ENCODE measurements around the gene PEF1. TPM values are rescaled to one million over a fixed set of nuclear protein-coding genes. Genes with fewer than 3 reads are reported as not detected.

Gene PEF1
- total and polyA plus RNA-seq, 2 experiments from 2014 or later, result 22.3 to 68.5 TPM

DNA sequence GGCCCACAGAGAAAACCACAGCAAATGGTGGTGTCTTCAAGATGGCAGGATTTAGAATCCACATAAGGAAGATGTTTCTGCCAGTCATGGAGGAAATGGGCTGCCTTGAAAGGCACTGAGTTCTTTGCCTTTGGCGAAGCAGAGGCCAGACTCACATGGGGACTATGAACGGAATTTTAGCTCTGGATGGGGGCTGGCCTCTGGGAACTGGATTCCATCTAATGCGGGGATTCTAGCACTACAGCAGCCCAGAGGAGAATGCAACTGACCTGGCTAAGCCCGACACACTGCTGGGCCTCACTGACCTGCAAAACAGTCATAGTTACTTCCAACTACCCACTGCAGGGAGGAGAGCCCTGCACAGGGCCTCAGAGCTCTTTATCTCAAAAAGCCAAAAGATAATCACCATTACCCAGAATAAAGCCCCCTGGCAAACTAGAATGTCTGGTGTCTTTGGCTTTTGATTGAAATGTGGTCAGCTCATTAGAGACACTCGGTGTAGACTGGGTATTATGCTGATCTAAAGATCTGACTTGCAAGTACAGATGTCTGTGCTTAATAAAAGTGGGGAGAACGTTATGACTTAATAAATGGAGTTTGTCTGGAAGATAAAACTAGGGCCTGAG, 15.6 kb downstream of the PEF1 start:
- no peak overlapping the region for H3K27ac ChIP-seq (ENCODE audit: low read depth)
- Mint-ChIP-seq H3K27me3 (ENCODE audit: insufficient read depth, low read depth, poor library complexity) (peaks cover 15% of the 10 kb centered on the region), H3K4me1 (peaks cover 4% of the 10 kb centered on the region; the same call in 2 of the 3 replicates), H3K27ac (no peak overlapping the region), H3K9me3 (no peaks in the 10 kb centered on the region), H3K36me3 (ENCODE audit: low read depth) (peaks cover 20% of the 10 kb centered on the region), H3K4me3 (no peak overlapping the region)
- no peaks in the 10 kb centered on the region for H3K27me3 ChIP-seq (ENCODE audit: insufficient read depth)
- no peak for TF ChIP-seq NANOG (IDR thresholded peaks at IDR 0.05; ENCODE audit: borderline replicate concordance)
- no peak for TF ChIP-seq JUNB (IDR thresholded peaks at IDR 0.05; ENCODE audit: unreplicated experiment)
- no peak for TF ChIP-seq POLR2AphosphoS5 (IDR thresholded peaks at IDR 0.05; ENCODE audit: low read depth)
- TF ChIP-seq EZH2phosphoT487 (IDR thresholded peaks at IDR 0.05; ENCODE audit: unreplicated experiment), result no peak
- TF ChIP-seq, protein P1, sequence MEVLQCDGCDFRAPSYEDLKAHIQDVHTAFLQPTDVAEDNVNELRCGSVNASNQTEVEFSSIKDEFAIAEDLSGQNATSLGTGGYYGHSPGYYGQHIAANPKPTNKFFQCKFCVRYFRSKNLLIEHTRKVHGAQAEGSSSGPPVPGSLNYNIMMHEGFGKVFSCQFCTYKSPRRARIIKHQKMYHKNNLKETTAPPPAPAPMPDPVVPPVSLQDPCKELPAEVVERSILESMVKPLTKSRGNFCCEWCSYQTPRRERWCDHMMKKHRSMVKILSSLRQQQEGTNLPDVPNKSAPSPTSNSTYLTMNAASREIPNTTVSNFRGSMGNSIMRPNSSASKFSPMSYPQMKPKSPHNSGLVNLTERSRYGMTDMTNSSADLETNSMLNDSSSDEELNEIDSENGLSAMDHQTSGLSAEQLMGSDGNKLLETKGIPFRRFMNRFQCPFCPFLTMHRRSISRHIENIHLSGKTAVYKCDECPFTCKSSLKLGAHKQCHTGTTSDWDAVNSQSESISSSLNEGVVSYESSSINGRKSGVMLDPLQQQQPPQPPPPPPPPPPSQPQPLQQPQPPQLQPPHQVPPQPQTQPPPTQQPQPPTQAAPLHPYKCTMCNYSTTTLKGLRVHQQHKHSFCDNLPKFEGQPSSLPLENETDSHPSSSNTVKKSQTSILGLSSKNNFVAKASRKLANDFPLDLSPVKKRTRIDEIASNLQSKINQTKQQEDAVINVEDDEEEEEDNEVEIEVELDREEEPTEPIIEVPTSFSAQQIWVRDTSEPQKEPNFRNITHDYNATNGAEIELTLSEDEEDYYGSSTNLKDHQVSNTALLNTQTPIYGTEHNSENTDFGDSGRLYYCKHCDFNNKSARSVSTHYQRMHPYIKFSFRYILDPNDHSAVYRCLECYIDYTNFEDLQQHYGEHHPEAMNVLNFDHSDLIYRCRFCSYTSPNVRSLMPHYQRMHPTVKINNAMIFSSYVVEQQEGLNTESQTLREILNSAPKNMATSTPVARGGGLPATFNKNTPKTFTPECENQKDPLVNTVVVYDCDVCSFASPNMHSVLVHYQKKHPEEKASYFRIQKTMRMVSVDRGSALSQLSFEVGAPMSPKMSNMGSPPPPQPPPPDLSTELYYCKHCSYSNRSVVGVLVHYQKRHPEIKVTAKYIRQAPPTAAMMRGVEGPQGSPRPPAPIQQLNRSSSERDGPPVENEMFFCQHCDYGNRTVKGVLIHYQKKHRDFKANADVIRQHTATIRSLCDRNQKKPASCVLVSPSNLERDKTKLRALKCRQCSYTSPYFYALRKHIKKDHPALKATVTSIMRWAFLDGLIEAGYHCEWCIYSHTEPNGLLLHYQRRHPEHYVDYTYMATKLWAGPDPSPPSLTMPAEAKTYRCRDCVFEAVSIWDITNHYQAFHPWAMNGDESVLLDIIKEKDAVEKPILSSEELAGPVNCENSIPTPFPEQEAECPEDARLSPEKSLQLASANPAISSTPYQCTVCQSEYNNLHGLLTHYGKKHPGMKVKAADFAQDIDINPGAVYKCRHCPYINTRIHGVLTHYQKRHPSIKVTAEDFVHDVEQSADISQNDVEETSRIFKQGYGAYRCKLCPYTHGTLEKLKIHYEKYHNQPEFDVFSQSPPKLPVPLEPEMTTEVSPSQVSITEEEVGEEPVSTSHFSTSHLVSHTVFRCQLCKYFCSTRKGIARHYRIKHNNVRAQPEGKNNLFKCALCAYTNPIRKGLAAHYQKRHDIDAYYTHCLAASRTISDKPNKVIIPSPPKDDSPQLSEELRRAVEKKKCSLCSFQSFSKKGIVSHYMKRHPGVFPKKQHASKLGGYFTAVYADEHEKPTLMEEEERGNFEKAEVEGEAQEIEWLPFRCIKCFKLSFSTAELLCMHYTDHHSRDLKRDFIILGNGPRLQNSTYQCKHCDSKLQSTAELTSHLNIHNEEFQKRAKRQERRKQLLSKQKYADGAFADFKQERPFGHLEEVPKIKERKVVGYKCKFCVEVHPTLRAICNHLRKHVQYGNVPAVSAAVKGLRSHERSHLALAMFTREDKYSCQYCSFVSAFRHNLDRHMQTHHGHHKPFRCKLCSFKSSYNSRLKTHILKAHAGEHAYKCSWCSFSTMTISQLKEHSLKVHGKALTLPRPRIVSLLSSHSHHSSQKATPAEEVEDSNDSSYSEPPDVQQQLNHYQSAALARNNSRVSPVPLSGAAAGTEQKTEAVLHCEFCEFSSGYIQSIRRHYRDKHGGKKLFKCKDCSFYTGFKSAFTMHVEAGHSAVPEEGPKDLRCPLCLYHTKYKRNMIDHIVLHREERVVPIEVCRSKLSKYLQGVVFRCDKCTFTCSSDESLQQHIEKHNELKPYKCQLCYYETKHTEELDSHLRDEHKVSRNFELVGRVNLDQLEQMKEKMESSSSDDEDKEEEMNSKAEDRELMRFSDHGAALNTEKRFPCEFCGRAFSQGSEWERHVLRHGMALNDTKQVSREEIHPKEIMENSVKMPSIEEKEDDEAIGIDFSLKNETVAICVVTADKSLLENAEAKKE (CRISPR knock-in tag; IDR thresholded peaks at IDR 0.05), result no peak
- TF ChIP-seq ZNF114 (CRISPR knock-in tag; IDR thresholded peaks at IDR 0.05), result no peak
- TF ChIP-seq ETS1 (IDR thresholded peaks at IDR 0.05), result no peak
- no peak for TF ChIP-seq EZH2 (IDR thresholded peaks at IDR 0.05; ENCODE audit: low read depth, unreplicated experiment)
- TF ChIP-seq, protein P2, sequence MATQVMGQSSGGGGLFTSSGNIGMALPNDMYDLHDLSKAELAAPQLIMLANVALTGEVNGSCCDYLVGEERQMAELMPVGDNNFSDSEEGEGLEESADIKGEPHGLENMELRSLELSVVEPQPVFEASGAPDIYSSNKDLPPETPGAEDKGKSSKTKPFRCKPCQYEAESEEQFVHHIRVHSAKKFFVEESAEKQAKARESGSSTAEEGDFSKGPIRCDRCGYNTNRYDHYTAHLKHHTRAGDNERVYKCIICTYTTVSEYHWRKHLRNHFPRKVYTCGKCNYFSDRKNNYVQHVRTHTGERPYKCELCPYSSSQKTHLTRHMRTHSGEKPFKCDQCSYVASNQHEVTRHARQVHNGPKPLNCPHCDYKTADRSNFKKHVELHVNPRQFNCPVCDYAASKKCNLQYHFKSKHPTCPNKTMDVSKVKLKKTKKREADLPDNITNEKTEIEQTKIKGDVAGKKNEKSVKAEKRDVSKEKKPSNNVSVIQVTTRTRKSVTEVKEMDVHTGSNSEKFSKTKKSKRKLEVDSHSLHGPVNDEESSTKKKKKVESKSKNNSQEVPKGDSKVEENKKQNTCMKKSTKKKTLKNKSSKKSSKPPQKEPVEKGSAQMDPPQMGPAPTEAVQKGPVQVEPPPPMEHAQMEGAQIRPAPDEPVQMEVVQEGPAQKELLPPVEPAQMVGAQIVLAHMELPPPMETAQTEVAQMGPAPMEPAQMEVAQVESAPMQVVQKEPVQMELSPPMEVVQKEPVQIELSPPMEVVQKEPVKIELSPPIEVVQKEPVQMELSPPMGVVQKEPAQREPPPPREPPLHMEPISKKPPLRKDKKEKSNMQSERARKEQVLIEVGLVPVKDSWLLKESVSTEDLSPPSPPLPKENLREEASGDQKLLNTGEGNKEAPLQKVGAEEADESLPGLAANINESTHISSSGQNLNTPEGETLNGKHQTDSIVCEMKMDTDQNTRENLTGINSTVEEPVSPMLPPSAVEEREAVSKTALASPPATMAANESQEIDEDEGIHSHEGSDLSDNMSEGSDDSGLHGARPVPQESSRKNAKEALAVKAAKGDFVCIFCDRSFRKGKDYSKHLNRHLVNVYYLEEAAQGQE (IDR thresholded peaks at IDR 0.05; ENCODE audit: unreplicated experiment), result no peak
- TF ChIP-seq ZNF331 (CRISPR knock-in tag; IDR thresholded peaks at IDR 0.05; ENCODE audit: low read depth), result no peak
- TF ChIP-seq CREB1 (CRISPR knock-in tag; IDR thresholded peaks at IDR 0.05; ENCODE audit: low read depth), result no peak
- no peak for TF ChIP-seq STAT1 (IDR thresholded peaks at IDR 0.05; ENCODE audit: unreplicated experiment)
- no peak for TF ChIP-seq CTCF (conservative IDR thresholded peaks at IDR 0.05; ENCODE audit: low read depth in 2 of 2)
- no peak overlapping the region for H3K4me2 ChIP-seq
- H2AFZ ChIP-seq, result no peak overlapping the region
- H3K4me1 ChIP-seq (ENCODE audit: insufficient read depth), result no peaks in the 10 kb centered on the region
- no peak for ATAC-seq
- H3K9me2 ChIP-seq (ENCODE audit: insufficient read depth), result no peaks in the 10 kb centered on the region
- H4K20me1 ChIP-seq (replicated peaks; ENCODE audit: insufficient read depth), result no peaks in the 10 kb centered on the region; the same call in none of the 2 replicates
- no peaks in the 10 kb centered on the region for H3F3A ChIP-seq (replicated peaks; ENCODE audit: low read depth)
- 0 out of 2 replicates have a peak, but pooled peaks cover 4% of the 10 kb centered on the region for H3K36me3 ChIP-seq (ENCODE audit: insufficient read depth)
- no peak for DNase-seq (ENCODE audit: low spot score)
- no peaks in the 10 kb centered on the region for H3K79me2 ChIP-seq (replicated peaks; ENCODE audit: insufficient read depth)
- H3K4me3 ChIP-seq, result no peak overlapping the region

Data from GM23338 (cell line).